Endothelial cell of umbilical vein (primary cell): Measurements from ENCODE around the gene CRLF1. TPM values are rescaled to one million over a fixed set of nuclear protein-coding genes. Genes with fewer than 3 reads are reported as not detected.

Experiments used
- BruUV-seq: library from RNA; stranded (reverse); fragments of 400-500 nt; replicated peaks from 2 replicates; lab custom pipeline; 2021; lab: Mats Ljungman, UMichigan
- CTCF ChIA-PET: fragments of 300-600, 350-600 bp; sonication (Branson Sonifier 250); formaldehyde crosslinking; loops from one replicate; lab custom pipeline; 2021; ENCODE audit warnings: antibody characterized with exemption, inconsistent platforms; lab: Charles Lee
- POLR2A ChIA-PET: fragments of 300-600, 350-600 bp; sonication (Branson Sonifier 250); formaldehyde crosslinking; loops from one replicate; lab custom pipeline; 2021; ENCODE audit warnings: antibody characterized with exemption, inconsistent platforms; lab: Charles Lee
- DNase-seq: peaks from one replicate; pipeline ENCODE4 v3.0.0-alpha.2; 2011; ENCODE audit warnings: low read depth, low spot score
- FAIRE-seq: peaks from 2 replicates; lab custom pipeline; 2011; peaks lifted over from hg19 to GRCh38; lab: Jason Lieb, UNC
- H2AFZ ChIP-seq: 2 replicates; pipeline ENCODE4 v1.6.0; 2012; ENCODE audit warnings: low read depth, low read length, control low read depth, inconsistent platforms
- H3K27ac ChIP-seq: 2 replicates; pipeline ENCODE4 v1.5.1; 2011; ENCODE audit warnings: low read depth, mild to moderate bottlenecking, control low read depth, low read length, moderate library complexity; ENCODE audit not compliant: insufficient read depth
- H3K27me3 ChIP-seq, 2 experiments: 2 replicates each; pipeline versions ENCODE4 v1.6.0 to v1.6.1; 2011; ENCODE audit warnings: low read length in 2 of 2, mixed read lengths in 1 of 2; ENCODE audit not compliant: control insufficient read depth in 2 of 2, insufficient read depth in 2 of 2
- H3K36me3 ChIP-seq, 2 experiments: 2 replicates in 1 of 2; 3 replicates in 1 of 2; pipeline ENCODE4 v1.5.1; 2011; ENCODE audit warnings: low read length in 2 of 2, mild to moderate bottlenecking in 1 of 2, moderate library complexity in 1 of 2; ENCODE audit not compliant: control insufficient read depth in 2 of 2, insufficient read depth in 2 of 2; ENCODE audit errors: extremely low read depth in 1 of 2
- H3K4me1 ChIP-seq: 3 replicates; pipeline ENCODE4 v1.5.1; 2011; ENCODE audit warnings: mild to moderate bottlenecking, low read length; ENCODE audit not compliant: control insufficient read depth, insufficient read depth; ENCODE audit errors: extremely low read depth
- H3K4me2 ChIP-seq: 2 replicates; pipeline ENCODE4 v1.6.1; 2011; ENCODE audit warnings: low read length, control low read depth, mixed read lengths; ENCODE audit not compliant: insufficient read depth
- H3K4me3 ChIP-seq, 3 experiments: fragments of 200-600 bp in 1 of 3; sonication (generic), shearing (Covaris generic) in 1 of 3; replicated peaks in 1 of 3; 2 replicates each; pipeline ENCODE4 v1.5.1; 2011 to 2016; ENCODE audit warnings: control low read depth in 3 of 3, low read length in 3 of 3, mild to moderate bottlenecking in 2 of 3, inconsistent platforms in 1 of 3, low read depth in 1 of 3, moderate library complexity in 1 of 3; ENCODE audit not compliant: insufficient read depth in 1 of 3
- H3K79me2 ChIP-seq: 2 replicates; pipeline ENCODE4 v1.6.0; 2012; ENCODE audit warnings: low read length, inconsistent platforms; ENCODE audit not compliant: control insufficient read depth, insufficient read depth
- H3K9ac ChIP-seq: replicated peaks from 2 replicates; pipeline ENCODE3; 2011; ENCODE audit warnings: low read length, control low read depth; ENCODE audit not compliant: insufficient read depth; ENCODE audit errors: extremely low read depth
- H3K9me1 ChIP-seq: replicated peaks from 3 replicates; pipeline ENCODE4 v1.6.0; 2011; ENCODE audit warnings: mild to moderate bottlenecking, low read length; ENCODE audit not compliant: control insufficient read depth, insufficient read depth; ENCODE audit errors: extremely low read depth
- H3K9me3 ChIP-seq: replicated peaks from 2 replicates; pipeline ENCODE4 v1.5.1; 2012; ENCODE audit warnings: low read length, inconsistent platforms; ENCODE audit not compliant: control insufficient read depth, insufficient read depth
- H4K20me1 ChIP-seq: replicated peaks from 2 replicates; pipeline ENCODE3; 2011; ENCODE audit warnings: mild to moderate bottlenecking, low read length; ENCODE audit not compliant: control insufficient read depth, insufficient read depth; ENCODE audit errors: extremely low read depth
- CTCF ChIP-seq, 2 donors: IDR thresholded peaks; 1 replicate in 1 of 2; 2 replicates in 1 of 2; pipeline ENCODE4 v1.5.1; 2011; ENCODE audit warnings: low read length in 2 of 2, mild to moderate bottlenecking in 2 of 2, moderate library complexity in 2 of 2, control low read depth in 1 of 2, inconsistent platforms in 1 of 2, low read depth in 1 of 2; ENCODE audit not compliant: insufficient read depth in 1 of 2; ENCODE audit errors: extremely low read depth in 1 of 2
- EZH2 ChIP-seq: IDR thresholded peaks from 2 replicates; pipeline ENCODE4 v1.6.1; 2012; ENCODE audit warnings: borderline replicate concordance, low read depth, mild to moderate bottlenecking, moderate library complexity, low read length, inconsistent platforms; ENCODE audit not compliant: severe bottlenecking
- FOS ChIP-seq: IDR thresholded peaks from 2 replicates; pipeline ENCODE4 v1.6.1; 2011; ENCODE audit warnings: mild to moderate bottlenecking, low read length, moderate library complexity, borderline replicate concordance; ENCODE audit not compliant: insufficient read depth
- GATA2 ChIP-seq: IDR thresholded peaks from 2 replicates; pipeline ENCODE4 v1.7.0; 2011; ENCODE audit warnings: low read depth, mild to moderate bottlenecking, moderate library complexity, mixed read lengths, low read length; ENCODE audit not compliant: insufficient read length, insufficient read depth
- JUN ChIP-seq: IDR thresholded peaks from 2 replicates; pipeline ENCODE4 v1.6.1; 2011; ENCODE audit warnings: borderline replicate concordance, low read depth; ENCODE audit not compliant: insufficient read length, insufficient read depth
- MAX ChIP-seq: IDR thresholded peaks from 2 replicates; pipeline ENCODE4 v1.6.1; 2011; ENCODE audit not compliant: insufficient read depth, insufficient read length
- MYC ChIP-seq: IDR thresholded peaks from one replicate; pipeline ENCODE4 v1.6.1; 2011; ENCODE audit warnings: mild to moderate bottlenecking, low read depth, low read length
- POLR2A ChIP-seq: IDR thresholded peaks from 2 replicates; pipeline ENCODE4 v1.6.1; 2012; ENCODE audit warnings: low read depth, mild to moderate bottlenecking, control low read depth, low read length
- POLR2AphosphoS5 ChIP-seq: IDR thresholded peaks from 2 replicates; pipeline ENCODE4 v1.6.1; 2012; ENCODE audit warnings: low read depth, mild to moderate bottlenecking, control low read depth, low read length, moderate library complexity; ENCODE audit not compliant: insufficient read depth
- dilution Hi-C: fragments of 300-500 bp; cut with MboI; formaldehyde crosslinking; loops from one replicate; pipeline ENCODE4 v1.15.0; 2019; ENCODE audit warnings: low sequenced_read_pairs; ENCODE audit not compliant: extremely low pct_ligation_motif_present
- intact Hi-C: fragments of 100-400 bp; cut with micrococcal nuclease; formaldehyde crosslinking; loops from one replicate; pipeline ENCODE4 v1.10.0; 2022
- polyA plus RNA-seq, 4 experiments: library from polyadenylated mRNA; depleted of rRNA in 3 of 4; stranded (reverse) in 3 of 4; unstranded in 1 of 4; fragments of >200 nt; gene quantifications; 2 replicates each; pipeline versions ENCODE4 v1.2.1 to v1.2.3, GENCODE V29; 2011 to 2012; ENCODE audit warnings: missing spikeins in 1 of 4
- total RNA-seq: library from RNA; stranded (reverse); gene quantifications from 2 replicates; pipeline ENCODE4 v1.2.3, GENCODE V29; 2021

CRLF1 gene
- total and polyA plus RNA-seq, 2 donors (not counting 3 experiments of a cell fraction or from before 2014, with no cell fraction given) = 0.18 TPM; not detected in 1

DNA sequence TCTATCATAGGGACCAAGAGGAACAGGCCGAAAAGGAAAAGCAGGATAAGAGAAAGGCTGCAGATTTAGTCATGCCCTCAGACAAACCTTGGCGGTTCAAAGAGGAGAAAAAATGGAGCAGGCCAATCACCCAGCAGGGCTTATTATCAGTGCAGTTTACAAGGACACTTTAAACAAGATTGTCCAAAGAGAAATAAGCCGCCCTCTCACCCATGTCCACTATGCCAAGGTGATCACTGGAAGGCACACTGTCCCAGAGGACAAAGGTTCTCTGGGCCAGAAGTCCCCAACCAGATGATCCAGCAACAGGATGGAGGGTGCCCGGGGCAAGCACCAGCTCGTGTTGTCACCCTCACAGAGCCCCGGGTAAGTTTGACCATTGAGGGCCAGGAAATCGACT lies 26.3 kb downstream of the CRLF1 start:
- BruUV-seq = no TSS peak
- POLR2A ChIA-PET = no interaction called here
- Histone ChIP-seq H3K9me3 (no peaks in the 10 kb centered on the region), H3K79me2 (no peaks in the 10 kb centered on the region), H3K27me3 (no peaks in the 10 kb centered on the region), H3K36me3 (peaks cover 0 to 6% of the 10 kb centered on the region in 2 experiments), H3K9me1 (no peaks in the 10 kb centered on the region), H2AFZ (no peak overlapping the region), H3K4me1 (no peaks in the 10 kb centered on the region), H3K4me2 (no peak overlapping the region), H3K9ac (no peak overlapping the region), H3K27ac (no peak overlapping the region), H4K20me1 (no peaks in the 10 kb centered on the region), H3K4me3 (no peak overlapping the region)
- FAIRE-seq (no peak), DNase-seq (no peak)
- no peak for TF ChIP-seq MYC
- no peak for TF ChIP-seq GATA2
- no peak for TF ChIP-seq MAX
- no peak for TF ChIP-seq EZH2
- no peak for TF ChIP-seq POLR2AphosphoS5
- TF ChIP-seq POLR2A = no peak
- TF ChIP-seq FOS = no peak
- TF ChIP-seq JUN = no peak
- TF ChIP-seq CTCF (IDR thresholded peaks at IDR 0.05; ENCODE audit: extremely low read depth in 1 of 2, insufficient read depth in 1 of 2, low read depth in 1 of 2, low read length in 2 of 2) = no peak
- CTCF ChIA-PET = interaction anchor here (1.2 to 3.3 kb wide), 3 partner anchors 8 to 267 kb away, joined by 3 to 16 read pairs (median 4); partner anchors contain the start of genes REX1BD and UBA52
- intact Hi-C loops (no loop called here), dilution Hi-C loops (no loop called here)
